ENCODE data around the gene DRC1.

DRC1 gene

GRCh38 chr2:26479789-26480565 lies 78.3 kb downstream of the DRC1 start:
- DNase-seq, result no peak

GRCh38 chr2:26480566-26481423 lies 79.1 kb downstream of the DRC1 start:
- DNase-seq, result no peak

GRCh38 chr2:26481706-26482105 lies 80.0 kb downstream of the DRC1 start:
- DNase-seq, result no peak

- no peak for DNase-seq
Measured at GRCh38 chr2:26482211-26483026, 80.7 kb downstream of the DRC1 start.

GRCh38 chr2:26483027-26483326 lies 81.3 kb downstream of the DRC1 start:
- no peak for DNase-seq

GRCh38 chr2:26483516-26483915 lies 81.8 kb downstream of the DRC1 start:
- no peak for DNase-seq

- DNase-seq, result no peak
Measured at GRCh38 chr2:26483957-26484565, 82.3 kb downstream of the DRC1 start.

- DNase-seq, result no peak
Measured at GRCh38 chr2:26484579-26484978, 82.9 kb downstream of the DRC1 start.

GRCh38 chr2:26485099-26485498 lies 83.4 kb downstream of the DRC1 start:
- DNase-seq, result no peak

GRCh38 chr2:26485725-26486418 lies 84.2 kb downstream of the DRC1 start:
- DNase-seq, result no peak

- no peak for DNase-seq
Measured at GRCh38 chr2:26486789-26487188, 85.1 kb downstream of the DRC1 start.

GRCh38 chr2:26487192-26487591 lies 85.5 kb downstream of the DRC1 start:
- no peak for DNase-seq

- no peak for DNase-seq
Measured at GRCh38 chr2:26488463-26489212, 86.9 kb downstream of the DRC1 start.

GRCh38 chr2:26489213-26489850 lies 87.6 kb downstream of the DRC1 start:
- DNase-seq, result no peak

- DNase-seq, result no peak
Measured at GRCh38 chr2:26491563-26492167, 89.9 kb downstream of the DRC1 start.

- no peak for DNase-seq
Measured at GRCh38 chr2:26492749-26493515, 91.2 kb downstream of the DRC1 start.

GRCh38 chr2:26493566-26493965 lies 91.8 kb downstream of the DRC1 start:
- no peak for DNase-seq

GRCh38 chr2:26494199-26494598 lies 92.5 kb downstream of the DRC1 start:
- no peak for DNase-seq

- DNase-seq, result no peak
Measured at GRCh38 chr2:26494891-26495290, 93.2 kb downstream of the DRC1 start.
